OCI-LY1 (cell line): ENCODE results near the gene COX4I1.
A peak's percentile ranks its signal among the peaks of the same experiment; 100 is the strongest.

Source experiments
- EZH2 ChIP-seq: fragments of 200-600 bp; sonication (generic), shearing (Covaris generic); IDR thresholded peaks from 2 replicates; pipeline ENCODE4 v1.8.0; 2017; ENCODE audit warnings: borderline replicate concordance, mixed run types, mild to moderate bottlenecking, antibody characterized with exemption, low read length, moderate library complexity, mixed read lengths
- TF ChIP-seq, protein P1 (sequence below): fragments of 200-600 bp; sonication (generic), shearing (Covaris generic); IDR thresholded peaks from 2 replicates; pipeline ENCODE4 v1.5.1; 2017; ENCODE audit warnings: mild to moderate bottlenecking, antibody characterized with exemption, low read length, moderate library complexity, mixed read lengths

GRCh38 chr16:85759631-85760419, 39.7 kb upstream of the COX4I1 start:
- TF ChIP-seq, protein P1, sequence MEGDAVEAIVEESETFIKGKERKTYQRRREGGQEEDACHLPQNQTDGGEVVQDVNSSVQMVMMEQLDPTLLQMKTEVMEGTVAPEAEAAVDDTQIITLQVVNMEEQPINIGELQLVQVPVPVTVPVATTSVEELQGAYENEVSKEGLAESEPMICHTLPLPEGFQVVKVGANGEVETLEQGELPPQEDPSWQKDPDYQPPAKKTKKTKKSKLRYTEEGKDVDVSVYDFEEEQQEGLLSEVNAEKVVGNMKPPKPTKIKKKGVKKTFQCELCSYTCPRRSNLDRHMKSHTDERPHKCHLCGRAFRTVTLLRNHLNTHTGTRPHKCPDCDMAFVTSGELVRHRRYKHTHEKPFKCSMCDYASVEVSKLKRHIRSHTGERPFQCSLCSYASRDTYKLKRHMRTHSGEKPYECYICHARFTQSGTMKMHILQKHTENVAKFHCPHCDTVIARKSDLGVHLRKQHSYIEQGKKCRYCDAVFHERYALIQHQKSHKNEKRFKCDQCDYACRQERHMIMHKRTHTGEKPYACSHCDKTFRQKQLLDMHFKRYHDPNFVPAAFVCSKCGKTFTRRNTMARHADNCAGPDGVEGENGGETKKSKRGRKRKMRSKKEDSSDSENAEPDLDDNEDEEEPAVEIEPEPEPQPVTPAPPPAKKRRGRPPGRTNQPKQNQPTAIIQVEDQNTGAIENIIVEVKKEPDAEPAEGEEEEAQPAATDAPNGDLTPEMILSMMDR = peak; percentile 84
- TF ChIP-seq EZH2 = no peak
